ELF-1 (cell line): Measurements from ENCODE around the gene IFT27.
A peak's percentile ranks its signal among the peaks of the same experiment; 100 is the strongest.

Experiments used
- DNase-seq: peaks from one replicate; pipeline ENCODE4 v3.0.0-alpha.2; 2016; ENCODE audit warnings: low read depth, low spot score

Gene IFT27

GRCh38 chr22:36775964-36776669, at the start of gene IFT27:
IFT27 (minus strand) TSS chr22:36776119; CDS start chr22:36775707, 412 bp downstream.
- peak; percentile 100 for DNase-seq

- DNase-seq, result no peak
Measured at GRCh38 chr22:36824655-36825054, 48.7 kb upstream of the IFT27 start.

GRCh38 chr22:36823186-36823839, 47.4 kb upstream of the IFT27 start:
- peak; percentile 76 for DNase-seq

GRCh38 chr22:36822581-36822980, 46.7 kb upstream of the IFT27 start:
- DNase-seq, result peak; percentile 65

- DNase-seq, result peak; percentile 66
Measured at GRCh38 chr22:36819112-36819511, 43.2 kb upstream of the IFT27 start.

- no peak for DNase-seq
Measured at GRCh38 chr22:36818010-36818642, 42.2 kb upstream of the IFT27 start.

- DNase-seq, result no peak
Measured at GRCh38 chr22:36817525-36817848, 41.6 kb upstream of the IFT27 start.

- peak; percentile 39 for DNase-seq
Measured at GRCh38 chr22:36816636-36817524, 41.0 kb upstream of the IFT27 start, which contains the start of gene PVALB. PVALB (minus strand) TSS chr22:36817035; CDS start chr22:36817005, 30 bp downstream.

- DNase-seq, result no peak
Measured at GRCh38 chr22:36816339-36816635, 40.4 kb upstream of the IFT27 start.

GRCh38 chr22:36815558-36816338, 39.8 kb upstream of the IFT27 start:
- no peak for DNase-seq

- no peak for DNase-seq
Measured at GRCh38 chr22:36814801-36815200, 38.9 kb upstream of the IFT27 start.

GRCh38 chr22:36811094-36811800, 35.3 kb upstream of the IFT27 start:
- DNase-seq, result no peak

GRCh38 chr22:36809351-36809750, 33.4 kb upstream of the IFT27 start:
- DNase-seq, result no peak

- no peak for DNase-seq
Measured at GRCh38 chr22:36808721-36809344, 32.9 kb upstream of the IFT27 start.

GRCh38 chr22:36807627-36808026, 31.7 kb upstream of the IFT27 start:
- DNase-seq, result peak; percentile 62

GRCh38 chr22:36806835-36807234, 30.9 kb upstream of the IFT27 start:
- no peak for DNase-seq

- DNase-seq, result no peak
Measured at GRCh38 chr22:36803358-36803757, 27.4 kb upstream of the IFT27 start.

- no peak for DNase-seq
Measured at GRCh38 chr22:36798674-36799066, 22.8 kb upstream of the IFT27 start.

GRCh38 chr22:36797911-36798673, 22.2 kb upstream of the IFT27 start:
- no peak for DNase-seq
